Neuronal stem cell (in vitro differentiated cells): ENCODE data around the gene ZNF407.

Experiments
- DNase-seq: peaks from one replicate; pipeline ENCODE4 v3.0.0-alpha.2; 2013; ENCODE audit warnings: low spot score
- H2AFZ ChIP-seq: one replicate; pipeline ENCODE4 v1.6.1; 2013; ENCODE audit warnings: mild to moderate bottlenecking, low read length, inconsistent platforms
- H2AK5ac ChIP-seq: 2 replicates; pipeline ENCODE4 v1.6.1; 2013; ENCODE audit warnings: low read depth, mild to moderate bottlenecking, inconsistent platforms, low read length, moderate library complexity, mixed read lengths
- H2BK120ac ChIP-seq: 2 replicates; pipeline ENCODE4 v1.6.1; 2013; ENCODE audit warnings: low read depth, mild to moderate bottlenecking, inconsistent platforms, low read length, moderate library complexity, mixed read lengths
- H2BK12ac ChIP-seq: one replicate; pipeline ENCODE4 v1.6.1; 2013; ENCODE audit warnings: low read length, inconsistent platforms
- H2BK15ac ChIP-seq: 2 replicates; pipeline ENCODE4 v1.6.1; 2013; ENCODE audit warnings: mild to moderate bottlenecking, low read length, inconsistent platforms, mixed read lengths
- H2BK5ac ChIP-seq: one replicate; pipeline ENCODE4 v1.6.1; 2013; ENCODE audit warnings: inconsistent platforms, mild to moderate bottlenecking, low read length, moderate library complexity
- H3K14ac ChIP-seq: one replicate; pipeline ENCODE4 v1.6.1; 2013; ENCODE audit warnings: low read length, inconsistent platforms
- H3K18ac ChIP-seq: 2 replicates; pipeline ENCODE4 v1.6.1; 2013; ENCODE audit warnings: low read length, inconsistent platforms
- H3K23ac ChIP-seq: 2 replicates; pipeline ENCODE4 v1.6.1; 2013; ENCODE audit warnings: low read depth, mild to moderate bottlenecking, mixed read lengths, low read length, inconsistent platforms; ENCODE audit not compliant: poor library complexity
- H3K27ac ChIP-seq: replicated peaks from 3 replicates; pipeline ENCODE4 v1.5.1; 2013; ENCODE audit warnings: low read length, inconsistent platforms
- H3K27me3 ChIP-seq, 3 experiments: 2 replicates each; pipeline ENCODE4 v1.6.1; 2013; ENCODE audit warnings: low read length in 3 of 3, mild to moderate bottlenecking in 2 of 3, inconsistent platforms in 1 of 3, low read depth in 1 of 3, mixed read lengths in 1 of 3, moderate library complexity in 1 of 3; ENCODE audit not compliant: control insufficient read depth in 3 of 3, insufficient read depth in 3 of 3
- H3K36me3 ChIP-seq, 2 donors: replicated peaks in 1 of 2; 2 replicates each; pipeline ENCODE4 v1.6.1; 2013; ENCODE audit warnings: low read length in 2 of 2; ENCODE audit not compliant: control insufficient read depth in 2 of 2, insufficient read depth in 2 of 2
- H3K4ac ChIP-seq: 2 replicates; pipeline ENCODE4 v1.6.1; 2013; ENCODE audit warnings: inconsistent platforms, mild to moderate bottlenecking, low read length, moderate library complexity
- H3K4me1 ChIP-seq, 2 donors: 1 replicate in 1 of 2; 2 replicates in 1 of 2; pipeline ENCODE4 v1.6.1; 2013; ENCODE audit warnings: low read length in 2 of 2, low read depth in 1 of 2; ENCODE audit not compliant: control insufficient read depth in 2 of 2, insufficient read depth in 1 of 2
- H3K4me2 ChIP-seq: one replicate; pipeline ENCODE4 v1.6.1; 2013; ENCODE audit warnings: mild to moderate bottlenecking, low read length, inconsistent platforms; ENCODE audit not compliant: insufficient read depth, poor library complexity, severe bottlenecking
- H3K4me3 ChIP-seq, 2 donors: 2 replicates each; pipeline ENCODE4 v1.5.1; 2013; ENCODE audit warnings: low read length in 2 of 2, mild to moderate bottlenecking in 2 of 2, inconsistent platforms in 1 of 2, moderate library complexity in 1 of 2
- H3K79me1 ChIP-seq: one replicate; pipeline ENCODE4 v1.6.1; 2013; ENCODE audit warnings: low read depth, mild to moderate bottlenecking, inconsistent platforms, low read length, moderate library complexity
- H3K9ac ChIP-seq: one replicate; pipeline ENCODE4 v1.6.1; 2013; ENCODE audit warnings: mild to moderate bottlenecking, low read depth, low read length, inconsistent platforms; ENCODE audit not compliant: poor library complexity
- H3K9me3 ChIP-seq, 2 donors: replicated peaks in 1 of 2; 2 replicates each; pipeline versions ENCODE3 to v1.6.1; 2013; ENCODE audit warnings: low read length in 2 of 2, mild to moderate bottlenecking in 2 of 2, inconsistent platforms in 1 of 2, low read depth in 1 of 2, mixed read lengths in 1 of 2, moderate library complexity in 1 of 2; ENCODE audit not compliant: control insufficient read depth in 2 of 2, insufficient read depth in 1 of 2
- H4K8ac ChIP-seq: one replicate; pipeline ENCODE4 v1.6.1; 2013; ENCODE audit warnings: low read depth, mild to moderate bottlenecking, inconsistent platforms, low read length, moderate library complexity
- H4K91ac ChIP-seq: one replicate; pipeline ENCODE4 v1.6.1; 2013; ENCODE audit warnings: low read length, low read depth, mild to moderate bottlenecking, inconsistent platforms; ENCODE audit not compliant: poor library complexity
- WGBS, 2 donors: extraction: QIAGEN DNeasy Blood & Tissue Kit; methylation state at CpG; one replicate each; pipeline ENCODE4 v1.1.7; 2013; ENCODE audit warnings: missing lambda C conversion rate in 2 of 2, mixed read lengths in 1 of 2; ENCODE audit not compliant: insufficient read length in 2 of 2, insufficient replicate concordance in 1 of 2; ENCODE audit errors: extremely low coverage in 2 of 2; 5-methylcytosine and 5-hydroxymethylcytosine counted together

The ZNF407 gene

GRCh38 chr18:74766251-74766650 is 168.6 kb downstream of the ZNF407 start:
- no peaks in the 10 kb centered on the region for H3K36me3 ChIP-seq
- H3K4ac ChIP-seq: no peak overlapping the region
- no peak overlapping the region for H2BK120ac ChIP-seq
- no peak overlapping the region for H2AK5ac ChIP-seq
- no peak overlapping the region for H3K14ac ChIP-seq
- H2BK15ac ChIP-seq: no peak overlapping the region
- WGBS, 2 donors: no CpG with 5 or more reads among the region's 3 CpGs
- no peak overlapping the region for H2AFZ ChIP-seq
- no peak overlapping the region for H4K91ac ChIP-seq
- H3K9ac ChIP-seq: no peak overlapping the region
- H3K79me1 ChIP-seq: no peaks in the 10 kb centered on the region
- H3K23ac ChIP-seq: no peak overlapping the region
- no peak overlapping the region for H3K27ac ChIP-seq
- no peak for DNase-seq
- H3K18ac ChIP-seq: no peak overlapping the region
- H3K4me2 ChIP-seq: no peak overlapping the region
- H3K4me3 ChIP-seq: peak overlapping the region in 1 of 2 donors; percentile 45
- H2BK12ac ChIP-seq: no peak overlapping the region
- H2BK5ac ChIP-seq: no peak overlapping the region
- no peaks in the 10 kb centered on the region for H3K9me3 ChIP-seq
- H3K27me3 ChIP-seq: no peaks in the 10 kb centered on the region
- H3K4me1 ChIP-seq: no peaks in the 10 kb centered on the region
- H4K8ac ChIP-seq: no peak overlapping the region

GRCh38 chr18:74768096-74768495 is 170.4 kb downstream of the ZNF407 start:
- Histone ChIP-seq H2BK120ac (no peak overlapping the region), H4K8ac (no peak overlapping the region), H2BK5ac (no peak overlapping the region), H4K91ac (no peak overlapping the region), H3K4ac (no peak overlapping the region), H3K27ac (no peak overlapping the region), H3K36me3 (no peaks in the 10 kb centered on the region), H2BK15ac (no peak overlapping the region), H3K23ac (no peak overlapping the region), H3K27me3 (no peaks in the 10 kb centered on the region), H3K79me1 (no peaks in the 10 kb centered on the region), H3K9ac (no peak overlapping the region), H3K18ac (no peak overlapping the region), H3K14ac (no peak overlapping the region), H2BK12ac (no peak overlapping the region), H3K4me1 (no peaks in the 10 kb centered on the region), H3K4me2 (no peak overlapping the region), H2AK5ac (no peak overlapping the region), H2AFZ (no peak overlapping the region), H3K4me3 (no peak overlapping the region), H3K9me3 (no peaks in the 10 kb centered on the region)
- WGBS, 2 donors: no CpG with 5 or more reads among the region's 2 CpGs
- DNase-seq: no peak

DNA sequence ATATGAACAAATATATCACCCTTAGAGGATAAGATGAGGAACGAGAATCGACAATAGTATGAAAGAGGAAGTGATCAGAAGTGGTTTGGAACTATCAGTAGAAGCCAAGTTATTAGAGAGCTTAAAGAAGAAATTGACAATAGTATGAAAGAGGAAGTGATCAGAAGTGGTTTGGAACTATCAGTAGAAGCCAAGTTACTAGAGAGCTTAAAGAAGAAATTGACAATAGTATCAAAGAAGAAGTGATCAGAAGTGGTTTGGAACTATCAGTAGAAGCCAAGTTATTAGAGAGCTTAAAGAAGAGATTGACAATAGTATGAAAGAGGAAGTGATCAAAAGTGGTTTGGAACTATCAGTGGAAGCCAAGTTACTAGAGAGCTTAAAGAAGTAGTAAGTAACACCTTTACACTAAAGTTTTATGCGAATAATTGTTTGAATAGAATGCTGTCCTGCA is 175.5 kb downstream of the ZNF407 start:
- Histone ChIP-seq H3K14ac (no peak overlapping the region), H4K8ac (no peak overlapping the region), H3K9me3 (no peaks in the 10 kb centered on the region), H3K4ac (no peak overlapping the region), H3K27me3 (no peaks in the 10 kb centered on the region), H4K91ac (no peak overlapping the region), H3K4me1 (no peaks in the 10 kb centered on the region), H2BK15ac (no peak overlapping the region), H2AFZ (no peak overlapping the region), H2AK5ac (no peak overlapping the region), H2BK120ac (no peak overlapping the region), H3K4me3 (no peak overlapping the region), H3K36me3 (no peaks in the 10 kb centered on the region), H3K4me2 (no peak overlapping the region), H3K9ac (no peak overlapping the region), H3K79me1 (no peaks in the 10 kb centered on the region), H3K18ac (no peak overlapping the region), H2BK12ac (no peak overlapping the region), H3K27ac (no peak overlapping the region), H2BK5ac (no peak overlapping the region), H3K23ac (no peak overlapping the region)
- no peak for DNase-seq
- no CpG with 5 or more reads among the region's 3 CpGs for WGBS, 2 donors

DNA sequence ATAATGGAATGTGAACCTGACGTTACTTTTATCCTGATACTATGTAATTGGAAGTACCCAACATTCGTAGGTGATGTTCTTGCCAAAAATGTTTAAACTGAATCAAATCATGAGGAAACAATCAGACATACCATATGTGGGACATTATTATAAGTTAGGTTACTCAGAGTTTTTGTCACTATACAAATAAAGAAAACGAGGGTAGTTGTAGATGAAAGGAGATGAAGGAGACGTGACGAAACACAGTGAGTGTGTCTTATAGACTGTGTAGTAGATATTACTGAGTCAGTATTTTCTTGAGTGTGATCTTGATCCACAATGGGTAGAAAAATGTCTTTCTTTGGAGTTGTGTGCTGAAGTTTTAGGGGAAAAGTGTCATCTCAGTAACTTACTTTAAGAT is 176.8 kb downstream of the ZNF407 start:
- Histone ChIP-seq H2AK5ac (no peak overlapping the region), H3K18ac (no peak overlapping the region), H2AFZ (no peak overlapping the region), H3K27ac (no peak overlapping the region), H4K91ac (no peak overlapping the region), H3K36me3 (no peaks in the 10 kb centered on the region), H3K4me1 (no peaks in the 10 kb centered on the region), H3K79me1 (no peaks in the 10 kb centered on the region), H3K14ac (no peak overlapping the region), H3K9ac (no peak overlapping the region), H2BK5ac (no peak overlapping the region), H3K4me3 (no peak overlapping the region), H3K27me3 (no peaks in the 10 kb centered on the region), H2BK12ac (no peak overlapping the region), H3K4me2 (no peak overlapping the region), H2BK120ac (no peak overlapping the region), H3K9me3 (no peaks in the 10 kb centered on the region), H4K8ac (no peak overlapping the region), H3K4ac (no peak overlapping the region), H2BK15ac (no peak overlapping the region), H3K23ac (no peak overlapping the region)
- 100% methylated on average over 2 to 3 of the region's 5 CpGs for WGBS, 2 donors
- DNase-seq: no peak
